Measurements from ENCODE around the gene SNAP23. TPM values are rescaled to one million over a fixed set of nuclear protein-coding genes. Genes with fewer than 3 reads are reported as not detected.

SNAP23 gene
- total RNA-seq = 23.8 TPM
- long read RNA-seq, transcript SNAP23-201 (8 exons, 2,687 nt) = major isoform, 29 of 67 reads
- long read RNA-seq, partial matches to known transcripts = 4 of 67 reads
- long read RNA-seq, other reads (novel, unspliced or antisense) = 30 of 67 reads

GRCh38 chr15:42495361-42496212 lies at the start of gene SNAP23:
Gene SNAP23 (plus strand): TSS chr15:42495634. CDS start chr15:42511847, 16,213 bp downstream.
- ATAC-seq (peak; percentile 94), DNase-seq (peak; percentile 95)
- intact Hi-C loops (cut with micrococcal nuclease) = no loop called here

DNA sequence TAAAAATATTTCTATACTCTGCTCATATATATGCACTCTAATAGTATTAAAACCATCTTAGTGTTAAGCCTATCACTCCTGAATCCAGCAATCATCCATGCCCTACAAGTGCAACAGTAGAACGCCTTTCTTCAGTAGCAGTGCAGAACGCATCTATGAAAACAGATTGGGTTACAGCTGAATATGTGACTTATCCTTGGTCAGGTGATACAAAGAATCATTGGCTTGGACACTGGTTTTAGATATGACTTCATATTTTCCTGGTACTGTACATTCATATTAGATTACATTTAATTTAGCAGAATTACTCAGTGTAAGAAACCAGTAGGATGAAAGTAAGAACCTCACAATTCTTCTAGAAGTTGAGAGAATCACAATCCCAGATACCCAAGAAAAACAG lies 47.8 kb upstream of the SNAP23 start:
- intact Hi-C loops (cut with micrococcal nuclease) = no loop called here
- DNase-seq = no peak
- ATAC-seq = peak; percentile 55

DNA sequence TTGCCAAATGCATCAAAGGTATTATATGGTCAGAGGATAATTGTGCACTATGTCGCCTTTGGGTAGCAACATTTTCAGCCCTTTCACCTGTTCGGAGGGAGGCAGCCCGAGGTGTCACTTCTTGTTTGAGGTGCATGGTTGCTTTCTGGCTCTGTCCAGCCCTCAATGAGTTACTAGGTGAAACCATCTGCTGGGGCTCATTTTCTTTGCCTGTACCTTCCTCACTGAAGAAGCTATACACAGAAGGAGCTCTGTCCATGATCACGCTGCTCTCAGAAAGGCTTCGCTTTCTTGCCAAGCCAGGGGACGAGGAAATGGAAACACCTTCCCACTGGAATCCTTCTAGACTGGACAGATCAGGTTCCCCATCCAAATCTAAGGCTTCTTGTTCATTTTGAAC lies 47.2 kb upstream of the SNAP23 start:
- ATAC-seq = no peak
- intact Hi-C loops (cut with micrococcal nuclease) = no loop called here
- no peak for DNase-seq

GRCh38 chr15:42449770-42450424 lies 45.5 kb upstream of the SNAP23 start:
- no peak for DNase-seq
- intact Hi-C loops (cut with micrococcal nuclease) = no loop called here
- ATAC-seq = peak; percentile 58

DNA sequence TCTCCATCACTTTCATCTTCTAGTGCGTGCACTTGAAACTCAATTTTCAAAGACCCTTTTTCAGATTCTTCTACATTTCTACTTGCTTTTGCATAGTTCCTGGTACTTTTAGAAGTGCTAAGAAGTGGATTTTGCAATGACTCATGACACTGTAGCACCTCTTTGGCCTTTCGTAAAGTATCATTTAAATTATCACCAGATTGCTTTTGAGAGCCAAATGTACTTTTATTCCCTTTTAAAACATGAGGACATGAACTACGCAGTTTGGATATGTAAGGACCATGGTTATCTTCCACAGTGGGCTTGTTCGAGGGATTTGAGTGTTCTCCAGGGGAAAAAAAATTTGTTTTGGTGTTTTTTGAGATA lies 45.0 kb upstream of the SNAP23 start:
- no peak for ATAC-seq
- DNase-seq = no peak
- intact Hi-C loops (cut with micrococcal nuclease) = no loop called here

DNA sequence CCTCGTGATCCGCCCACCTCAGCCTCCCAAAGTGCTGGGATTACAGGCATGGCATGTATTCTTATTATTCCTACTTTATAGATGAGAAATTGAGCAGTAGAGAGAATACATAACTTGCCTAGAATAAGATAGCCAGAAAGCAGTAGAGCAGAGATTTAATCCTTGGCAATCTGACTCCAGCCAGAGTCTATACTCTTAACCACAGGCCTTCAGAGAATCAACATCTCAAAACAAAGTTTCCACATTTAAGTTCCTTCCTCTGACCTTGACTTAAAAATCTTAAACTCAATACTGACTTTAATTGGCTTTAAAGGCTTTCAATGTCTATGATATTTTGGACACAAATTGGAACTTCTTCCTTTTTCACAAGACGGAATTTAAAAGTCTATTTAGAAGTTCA lies 41.6 kb upstream of the SNAP23 start:
- ATAC-seq (no peak), DNase-seq (no peak)
- intact Hi-C loops (cut with micrococcal nuclease) = no loop called here

DNA sequence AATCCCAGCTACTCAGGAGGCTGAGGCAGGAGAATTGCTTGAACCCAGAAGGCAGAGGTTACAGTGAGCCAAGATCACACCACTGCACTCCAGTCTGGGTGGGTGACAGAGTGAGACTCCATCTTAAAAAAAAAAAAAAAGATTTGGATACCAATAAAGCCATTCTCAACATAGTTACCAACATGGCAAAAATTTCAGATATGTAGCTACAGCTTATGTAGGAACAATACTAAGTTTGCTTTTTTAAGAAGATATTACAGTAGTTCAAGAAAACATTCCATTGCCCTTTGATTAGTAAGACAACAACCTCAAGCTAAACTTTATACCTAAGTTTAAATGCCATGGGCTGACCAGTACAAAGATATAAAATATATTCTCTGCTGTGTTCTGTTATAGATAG lies 38.9 kb upstream of the SNAP23 start:
- intact Hi-C loops (cut with micrococcal nuclease) = no loop called here
- peak; percentile 18 for ATAC-seq

DNA sequence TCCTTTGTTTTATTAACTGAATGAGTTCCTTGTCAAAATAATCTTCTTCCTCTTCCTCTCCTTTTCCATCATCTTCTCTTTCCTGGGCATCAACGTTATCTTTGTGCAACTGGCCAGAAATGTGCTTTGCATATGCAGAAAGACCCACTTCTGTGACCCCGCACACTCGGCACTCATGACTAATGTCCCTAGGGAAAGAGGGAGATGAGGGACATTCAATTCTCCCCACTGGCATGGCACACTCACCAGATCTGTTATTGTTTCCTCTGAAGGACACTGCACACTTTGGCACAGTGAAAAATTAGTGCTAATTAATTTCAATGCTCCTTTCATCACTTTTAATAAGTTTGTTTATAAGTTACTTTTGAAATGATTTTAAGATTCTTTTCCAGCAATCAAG lies 38.5 kb upstream of the SNAP23 start:
- intact Hi-C loops (cut with micrococcal nuclease) = no loop called here
- ATAC-seq = peak; percentile 50
- DNase-seq = no peak

More for the DNA sequence above, 38.9 kb upstream of the SNAP23 start:
- DNase-seq = no peak

DNA sequence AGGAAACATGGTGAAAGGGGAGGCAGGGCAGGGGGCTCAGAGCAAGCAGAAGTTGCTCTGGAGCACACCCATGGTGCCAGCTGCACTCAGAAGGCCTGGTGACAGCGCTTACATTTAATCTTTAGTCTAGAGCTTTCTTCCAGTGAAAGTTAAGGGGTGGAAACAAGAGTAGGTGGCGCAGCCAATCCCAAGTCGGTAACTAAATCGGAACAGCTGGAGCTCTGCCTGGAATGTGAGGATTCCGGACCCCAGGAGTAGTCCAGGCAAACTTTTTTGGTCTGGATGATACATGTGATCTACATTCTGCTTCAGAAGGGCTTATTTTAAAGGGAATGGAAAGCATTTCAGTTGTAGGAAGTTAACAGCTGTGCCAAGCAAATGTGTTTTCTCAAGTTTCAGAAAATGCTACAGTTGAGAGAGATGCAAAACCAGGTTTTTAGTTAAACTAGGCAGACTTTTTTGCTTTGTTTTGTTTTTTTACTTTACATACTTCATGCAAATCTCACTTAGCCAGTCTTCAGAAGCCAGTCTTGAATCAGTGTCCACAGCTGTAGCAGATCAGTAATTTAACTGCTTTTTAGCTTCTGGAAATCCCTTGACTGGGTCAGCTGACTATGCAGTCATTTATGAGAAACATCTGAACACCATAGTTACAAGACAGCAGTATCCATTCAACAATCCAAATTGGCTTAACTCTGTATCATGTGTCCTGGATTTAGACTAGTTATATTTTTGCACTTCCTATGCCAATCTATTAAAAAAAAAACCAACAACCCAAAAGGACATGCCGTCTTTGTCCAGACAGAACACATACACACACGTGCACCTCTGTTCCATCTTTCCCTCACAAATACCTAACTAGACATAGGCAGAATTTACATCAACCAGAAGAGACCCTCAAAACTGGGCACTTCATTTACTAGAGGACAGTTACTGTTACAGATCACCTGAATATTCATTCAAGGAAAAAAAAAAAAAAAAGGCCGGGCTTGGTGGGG lies 37.7 kb upstream of the SNAP23 start:
- intact Hi-C loops (cut with micrococcal nuclease) = no loop called here
- peak; percentile 94 for ATAC-seq

GRCh38 chr15:42461261-42461660 lies 34.2 kb upstream of the SNAP23 start:
- intact Hi-C loops (cut with micrococcal nuclease) = no loop called here
- DNase-seq (no peak), ATAC-seq (no peak)

More for the DNA sequence above, 37.7 kb upstream of the SNAP23 start:
- DNase-seq = peak; percentile 76

GRCh38 chr15:42465520-42466259 lies 29.7 kb upstream of the SNAP23 start:
- intact Hi-C loops (cut with micrococcal nuclease) = no loop called here
- ATAC-seq (no peak), DNase-seq (no peak)

DNA sequence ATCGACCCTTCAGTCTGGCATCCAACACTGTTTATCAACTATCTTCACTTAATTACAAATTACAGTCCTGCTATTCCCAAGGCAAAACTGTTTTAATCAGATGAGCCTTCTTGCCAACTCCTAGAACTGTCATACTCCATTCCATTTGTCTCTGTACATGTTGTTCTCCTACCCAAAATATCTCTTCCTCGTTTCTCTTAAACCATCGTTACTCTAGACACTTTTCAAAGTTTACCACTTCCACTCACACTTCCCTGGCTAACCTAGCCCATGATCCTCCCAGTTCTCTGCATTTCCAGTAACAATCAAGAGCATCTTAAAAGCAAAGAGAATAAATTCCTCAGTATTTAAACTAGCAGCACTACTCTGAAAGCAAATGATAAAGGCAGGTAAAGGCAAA lies 24.4 kb upstream of the SNAP23 start:
- ATAC-seq (peak; percentile 68), DNase-seq (no peak)
- intact Hi-C loops (cut with micrococcal nuclease) = no loop called here

- ATAC-seq (no peak), DNase-seq (no peak)
- intact Hi-C loops (cut with micrococcal nuclease) = no loop called here
Measured at GRCh38 chr15:42474827-42475226, 20.6 kb upstream of the SNAP23 start.

DNA sequence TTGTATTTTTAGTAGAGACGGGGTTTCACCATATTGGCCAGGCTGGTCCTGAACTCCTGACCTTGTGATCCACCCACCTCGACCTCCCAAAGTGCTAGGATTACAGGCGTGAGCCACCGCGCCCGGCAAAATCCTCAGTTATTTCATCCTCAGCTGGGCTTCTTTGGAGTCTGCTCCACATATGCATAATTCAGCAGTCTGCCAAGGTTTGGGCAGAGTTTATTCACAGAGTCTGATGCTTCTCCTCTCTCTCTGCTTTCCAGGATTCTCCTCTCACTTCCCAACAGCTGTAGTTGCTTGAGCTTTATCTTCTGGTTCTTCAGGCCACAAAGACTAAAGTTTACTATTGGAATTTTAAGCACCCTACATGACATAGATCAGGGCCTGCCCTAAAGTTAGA lies 12.7 kb upstream of the SNAP23 start:
- ATAC-seq (no peak), DNase-seq (no peak)
- intact Hi-C loops (cut with micrococcal nuclease) = no loop called here

- ATAC-seq = peak; percentile 32
Measured at GRCh38 chr15:42483677-42484076, 11.8 kb upstream of the SNAP23 start.

GRCh38 chr15:42490291-42490670 lies 5.2 kb upstream of the SNAP23 start:
- intact Hi-C loops (cut with micrococcal nuclease) = no loop called here
- no peak for DNase-seq
- ATAC-seq = no peak

More at GRCh38 chr15:42483677-42484076, 11.8 kb upstream of the SNAP23 start:
- intact Hi-C loops (cut with micrococcal nuclease) = no loop called here
- no peak for DNase-seq

DNA sequence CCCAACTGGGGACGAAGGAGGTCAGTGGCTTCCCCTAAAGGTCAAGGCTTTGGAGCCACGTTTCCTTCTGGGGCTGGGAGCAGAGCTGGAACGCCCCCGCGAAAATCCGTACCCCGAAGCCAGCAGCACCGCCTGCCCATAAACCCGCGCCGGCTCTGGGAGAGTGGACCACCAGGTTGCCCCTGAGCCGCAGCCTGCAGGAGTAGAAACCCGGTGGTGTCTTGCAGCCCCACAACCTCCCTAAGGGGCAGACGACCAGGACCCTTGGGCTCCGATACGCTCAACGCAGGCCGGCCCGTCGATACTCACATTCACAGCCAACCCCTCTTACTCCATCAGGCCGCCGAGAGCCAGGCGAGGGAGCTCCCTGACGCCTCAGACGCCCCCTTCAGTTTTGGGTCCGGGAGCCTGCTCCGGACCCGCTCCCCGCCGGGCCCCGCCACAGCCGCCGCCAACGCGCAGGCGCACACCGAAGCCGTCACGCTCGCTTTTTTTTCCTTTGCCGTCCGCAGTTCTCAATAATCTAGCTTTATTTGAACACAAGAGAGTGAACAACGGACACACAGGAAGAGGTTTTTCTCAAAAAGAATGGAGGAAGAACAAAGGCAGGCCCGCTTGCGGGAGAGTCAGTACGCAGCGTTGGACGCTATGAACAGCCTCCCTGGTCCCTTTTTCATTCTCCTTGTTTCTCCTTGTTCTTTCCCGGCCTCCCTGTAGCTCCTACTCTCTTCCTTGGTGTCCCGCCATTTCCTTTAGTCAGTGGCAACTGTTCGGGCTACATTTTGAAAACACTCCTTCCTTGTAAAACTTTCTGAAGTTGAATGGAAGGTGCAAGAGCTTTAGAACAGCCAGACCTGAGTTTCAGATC lies 4.5 kb upstream of the SNAP23 start, which contains the start of gene ZNF106:
ZNF106 (minus strand) TSS at position 471 of the 868 bp plus-strand sequence. CDS start 18,852 bp downstream, outside the sequence.
- ATAC-seq = peak; percentile 72
- DNase-seq = peak; percentile 90
- intact Hi-C loops (cut with micrococcal nuclease) = no loop called here

Data from left ventricle myocardium superior (tissue), 1 donor.